ENCODE results near the gene NFIA. TPM values are rescaled to one million over a fixed set of nuclear protein-coding genes. Genes with fewer than 3 reads are reported as not detected.

NFIA gene
- total RNA-seq, 4 donors from 2014 or later: 27.9 to 79.9 (median 36.7) TPM

DNA sequence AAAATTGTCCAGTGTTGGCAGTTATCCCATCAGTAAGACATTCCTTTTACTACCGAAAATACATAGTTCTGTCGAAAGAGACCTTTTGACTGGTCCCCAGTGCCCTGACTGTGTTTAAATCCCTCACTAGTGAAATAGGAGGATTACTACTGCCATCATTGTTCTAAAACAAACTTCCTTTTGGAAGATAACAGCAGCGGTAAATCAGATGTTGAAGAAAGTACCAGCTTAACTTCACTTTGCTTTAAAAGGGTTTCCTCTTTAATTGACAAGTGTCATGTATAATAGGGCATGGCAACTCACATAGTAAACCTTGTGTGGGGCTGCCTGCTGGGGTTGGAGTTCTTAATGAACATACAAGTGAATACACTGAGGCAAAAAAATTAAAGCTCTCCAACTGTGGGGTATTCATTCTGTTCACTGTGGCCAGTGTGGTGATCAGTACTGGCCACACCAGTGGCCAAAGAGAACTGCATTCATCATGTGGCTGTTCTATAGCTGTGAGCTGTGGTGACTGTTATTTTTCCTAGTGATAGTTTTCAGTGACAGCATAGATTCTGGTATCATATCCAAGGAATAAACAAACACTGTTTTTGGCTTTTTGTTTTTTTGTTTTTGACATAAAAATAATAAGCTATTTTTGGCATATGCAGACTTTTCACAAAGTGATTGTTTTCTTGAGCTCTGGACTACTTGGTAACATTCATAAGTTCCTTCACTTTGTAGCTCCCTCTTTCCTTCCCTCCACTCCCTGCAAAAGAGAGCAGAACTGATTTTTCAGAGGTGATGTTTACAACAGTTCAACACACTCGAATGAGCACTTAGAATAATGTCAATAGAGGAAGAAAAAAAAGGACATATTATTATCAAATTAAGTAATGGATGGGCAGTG is 74.5 kb downstream of the NFIA start:
- H3K36me3 ChIP-seq: no peaks in the 10 kb centered on the region
- no peak for DNase-seq
- H3K4me3 ChIP-seq: no peak overlapping the region
- 50 to 52% methylated on average over 4 of the region's 4 CpGs for WGBS, 2 donors
- intact Hi-C loops (cut with DNase I): no loop called here
- H3K4me1 ChIP-seq: peaks cover 21 to 87% (median 37%) of the 10 kb centered on the region in 3 donors
- TF ChIP-seq, protein P1, sequence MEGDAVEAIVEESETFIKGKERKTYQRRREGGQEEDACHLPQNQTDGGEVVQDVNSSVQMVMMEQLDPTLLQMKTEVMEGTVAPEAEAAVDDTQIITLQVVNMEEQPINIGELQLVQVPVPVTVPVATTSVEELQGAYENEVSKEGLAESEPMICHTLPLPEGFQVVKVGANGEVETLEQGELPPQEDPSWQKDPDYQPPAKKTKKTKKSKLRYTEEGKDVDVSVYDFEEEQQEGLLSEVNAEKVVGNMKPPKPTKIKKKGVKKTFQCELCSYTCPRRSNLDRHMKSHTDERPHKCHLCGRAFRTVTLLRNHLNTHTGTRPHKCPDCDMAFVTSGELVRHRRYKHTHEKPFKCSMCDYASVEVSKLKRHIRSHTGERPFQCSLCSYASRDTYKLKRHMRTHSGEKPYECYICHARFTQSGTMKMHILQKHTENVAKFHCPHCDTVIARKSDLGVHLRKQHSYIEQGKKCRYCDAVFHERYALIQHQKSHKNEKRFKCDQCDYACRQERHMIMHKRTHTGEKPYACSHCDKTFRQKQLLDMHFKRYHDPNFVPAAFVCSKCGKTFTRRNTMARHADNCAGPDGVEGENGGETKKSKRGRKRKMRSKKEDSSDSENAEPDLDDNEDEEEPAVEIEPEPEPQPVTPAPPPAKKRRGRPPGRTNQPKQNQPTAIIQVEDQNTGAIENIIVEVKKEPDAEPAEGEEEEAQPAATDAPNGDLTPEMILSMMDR (IDR thresholded peaks at IDR 0.05): no peak
- TF ChIP-seq POLR2A (IDR thresholded peaks at IDR 0.05): no peak
- peak overlapping the region; percentile 45 to 62 (median 50) for H3K27ac ChIP-seq
- H3K27me3 ChIP-seq: no peaks in the 10 kb centered on the region
- no peaks in the 10 kb centered on the region for H3K9me3 ChIP-seq

DNA sequence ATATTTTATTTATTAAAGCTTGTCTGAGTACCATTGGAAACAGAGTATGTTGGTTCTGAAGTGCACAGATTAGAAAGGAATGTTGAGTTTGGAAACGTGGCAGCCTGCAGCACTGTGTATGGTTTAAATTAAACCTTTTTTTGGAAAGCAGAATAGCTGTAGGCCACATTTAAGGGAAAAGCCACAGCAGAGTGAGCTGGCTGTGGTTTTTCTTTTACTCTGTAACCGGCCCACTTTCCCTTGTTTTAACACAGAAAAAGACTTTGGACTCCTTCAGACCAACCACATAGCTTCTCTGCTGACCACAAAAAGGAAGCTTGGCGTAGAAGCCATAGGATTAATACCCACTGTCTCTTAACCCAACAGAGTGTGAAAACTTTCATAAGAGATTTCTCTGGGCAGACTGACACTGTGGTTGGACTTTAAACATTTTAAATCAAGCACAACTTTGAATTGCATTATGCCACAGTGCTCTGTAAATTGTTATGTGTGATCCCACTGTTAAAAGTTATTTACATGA is 75.2 kb downstream of the NFIA start:
- DNase-seq: no peak
- H3K27ac ChIP-seq: peak overlapping the region; percentile 45 to 62 (median 50)
- H3K27me3 ChIP-seq: no peaks in the 10 kb centered on the region
- 12 to 20% methylated on average over 3 of the region's 3 CpGs for WGBS, 2 donors
- intact Hi-C loops (cut with DNase I): no loop called here
- TF ChIP-seq, protein P1 (IDR thresholded peaks at IDR 0.05): no peak
- no peak for TF ChIP-seq POLR2A (IDR thresholded peaks at IDR 0.05)
- no peak overlapping the region for H3K4me3 ChIP-seq
- H3K9me3 ChIP-seq: no peaks in the 10 kb centered on the region
- peaks cover 14 to 86% (median 35%) of the 10 kb centered on the region in 3 donors for H3K4me1 ChIP-seq
- H3K36me3 ChIP-seq: no peaks in the 10 kb centered on the region

DNA sequence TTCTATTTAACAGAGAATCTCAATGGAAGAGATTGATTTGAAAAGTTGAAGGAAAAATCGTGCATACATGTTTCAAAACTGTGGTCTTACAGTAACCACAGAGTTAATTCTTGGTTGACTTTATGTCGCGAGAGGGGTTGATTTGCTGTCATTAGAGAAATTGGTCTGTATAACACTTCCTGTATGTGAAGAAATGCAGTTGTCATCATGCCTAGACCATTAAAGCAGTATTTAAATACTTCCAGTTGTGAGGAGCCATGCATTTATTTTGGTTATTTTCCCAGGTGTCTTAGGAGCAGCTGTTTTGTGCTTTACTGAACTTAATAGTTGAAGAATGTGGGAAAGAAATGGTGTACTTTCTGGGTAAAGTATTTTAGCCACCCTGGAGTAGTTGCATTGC is 76.2 kb downstream of the NFIA start:
- no peaks in the 10 kb centered on the region for H3K9me3 ChIP-seq
- WGBS, 2 donors: 47 to 66% methylated on average over 3 of the region's 3 CpGs
- DNase-seq: no peak
- intact Hi-C loops (cut with DNase I): no loop called here
- H3K27ac ChIP-seq: no peak overlapping the region
- no peaks in the 10 kb centered on the region for H3K27me3 ChIP-seq
- no peak overlapping the region for H3K4me3 ChIP-seq
- TF ChIP-seq, protein P1 (IDR thresholded peaks at IDR 0.05): no peak
- no peak for TF ChIP-seq POLR2A (IDR thresholded peaks at IDR 0.05)
- peaks cover 14 to 86% (median 34%) of the 10 kb centered on the region in 3 donors for H3K4me1 ChIP-seq
- H3K36me3 ChIP-seq: no peaks in the 10 kb centered on the region

DNA sequence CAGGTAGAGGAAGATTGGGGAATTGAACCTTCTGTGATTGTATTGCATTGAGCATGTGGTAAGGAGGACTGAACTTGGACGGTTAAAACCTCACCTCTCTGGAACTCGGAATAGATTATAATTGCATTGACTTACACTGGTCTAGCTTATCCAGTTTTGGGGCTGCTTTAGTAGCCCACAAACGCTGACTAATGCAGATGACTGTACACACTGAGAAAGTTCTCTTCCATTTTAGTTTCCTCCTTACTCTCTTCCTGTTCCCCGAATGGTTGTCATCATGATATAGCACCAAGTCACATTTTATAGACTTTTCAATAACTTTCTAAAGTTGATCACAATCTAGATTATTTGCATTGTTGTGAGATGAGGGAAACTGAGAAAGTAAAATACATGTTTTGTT is 78.2 kb downstream of the NFIA start:
- intact Hi-C loops (cut with DNase I): no loop called here
- Histone ChIP-seq H3K27ac (peak overlapping the region in 3 of 4 donors; percentile 47 to 72 (median 50)), H3K4me3 (no peak overlapping the region), H3K4me1 (peaks cover 14 to 86% (median 37%) of the 10 kb centered on the region in 3 donors), H3K9me3 (no peaks in the 10 kb centered on the region), H3K36me3 (no peaks in the 10 kb centered on the region), H3K27me3 (no peaks in the 10 kb centered on the region)
- no peak for TF ChIP-seq POLR2A (IDR thresholded peaks at IDR 0.05)
- TF ChIP-seq, protein P1 (IDR thresholded peaks at IDR 0.05): no peak
- DNase-seq: no peak
- WGBS, 2 donors: 31 to 69% methylated on average over 4 of the region's 4 CpGs

Measured in esophagus squamous epithelium (tissue), 5 donors.